HepG2 (cell line): Measurements from ENCODE around the gene MXRA8. TPM values are rescaled to one million over a fixed set of nuclear protein-coding genes. Genes with fewer than 3 reads are reported as not detected.

Experiments used
- CEBPB ChIP-seq: IDR thresholded peaks from 2 replicates; pipeline ENCODE4 v1.6.1; 2011; ENCODE audit warnings: low read depth, low read length, improper control_type of control experiment, borderline replicate concordance
- CHD2 ChIP-seq: IDR thresholded peaks from 2 replicates; pipeline ENCODE4 v1.6.1; 2011; ENCODE audit warnings: low read depth, low read length, improper control_type of control experiment
- JUND ChIP-seq: sonication (generic); formaldehyde crosslinking; IDR thresholded peaks from 2 replicates; pipeline ENCODE4 v1.8.0; 2022; ENCODE audit warnings: mild to moderate bottlenecking, missing genetic modification reagents
- KMT2B ChIP-seq: IDR thresholded peaks from 2 replicates; pipeline ENCODE4 v1.6.1; 2016; ENCODE audit warnings: missing genetic modification reagents, missing compliant biosample characterization
- MXI1 ChIP-seq: IDR thresholded peaks from 3 replicates; pipeline ENCODE4 v1.6.1; 2012; ENCODE audit warnings: low read depth, low read length, inconsistent platforms, borderline replicate concordance
- PAF1 ChIP-seq: IDR thresholded peaks from 2 replicates; pipeline ENCODE4 v1.6.1; 2016; ENCODE audit warnings: missing genetic modification reagents, missing compliant biosample characterization
- POLR2A ChIP-seq, 2 experiments: IDR thresholded peaks; 2 replicates each; pipeline ENCODE4 v1.6.1; 2011; ENCODE audit warnings: low read depth in 2 of 2, low read length in 2 of 2, mild to moderate bottlenecking in 1 of 2, moderate library complexity in 1 of 2; ENCODE audit not compliant: insufficient read depth in 1 of 2
- SNAI1 ChIP-seq: sonication (generic); formaldehyde crosslinking; IDR thresholded peaks from 2 replicates; pipeline ENCODE4 v1.5.0; 2020; ENCODE audit warnings: mild to moderate bottlenecking, missing genetic modification reagents, borderline replicate concordance
- ZFAT ChIP-seq: sonication (generic); formaldehyde crosslinking; conservative IDR thresholded peaks from 2 replicates; pipeline ENCODE4 v1.8.1; 2023; ENCODE audit warnings: missing genetic modification reagents, inconsistent platforms
- ZMYM4 ChIP-seq: sonication (generic); formaldehyde crosslinking; IDR thresholded peaks from 2 replicates; pipeline ENCODE4 v1.8.1; 2023; ENCODE audit warnings: mild to moderate bottlenecking, missing genetic modification reagents
- ZNF335 ChIP-seq: sonication (generic); formaldehyde crosslinking; IDR thresholded peaks from 2 replicates; pipeline ENCODE4 v1.4.0; 2020; ENCODE audit warnings: missing genetic modification reagents
- ZNF850 ChIP-seq: sonication (generic); formaldehyde crosslinking; conservative IDR thresholded peaks from 2 replicates; pipeline ENCODE4 v1.9.0; 2021; ENCODE audit warnings: mild to moderate bottlenecking, missing genetic modification reagents
- polyA plus RNA-seq, 8 experiments: library from polyadenylated mRNA; depleted of rRNA in 3 of 8; stranded (reverse) in 7 of 8; unstranded in 1 of 8; fragments of >200 nt; fragmentation: Illumina TruSeq in 4 of 8; extraction: Trizol in 4 of 8; gene quantifications; 2 replicates each; pipeline versions ENCODE4 v1.2.1 to v1.2.3, GENCODE V29; 2011 to 2016; ENCODE audit warnings: low read depth in 4 of 8, missing spikeins in 1 of 8, mixed read lengths in 1 of 8; ENCODE audit not compliant: insufficient read depth in 1 of 8
- total RNA-seq, 5 experiments: library from RNA; depleted of rRNA; stranded (reverse); fragments of >200 nt; fragmentation: Illumina TruSeq; extraction: Trizol; gene quantifications; 2 replicates each; pipeline ENCODE4 v1.2.3, GENCODE V29; 2016; ENCODE audit warnings: low read depth in 1 of 5
- TF ChIP-seq, protein P1 (sequence below), 2 experiments: sonication (generic) in 1 of 2; formaldehyde crosslinking in 1 of 2; IDR thresholded peaks; 2 replicates each; pipeline versions ENCODE4 v1.5.1 to v1.6.1; 2011 to 2020; ENCODE audit warnings: borderline replicate concordance in 1 of 2, low read depth in 1 of 2, low read length in 1 of 2, mild to moderate bottlenecking in 1 of 2, missing genetic modification reagents in 1 of 2, moderate library complexity in 1 of 2
- TF ChIP-seq, protein P2 (sequence below): sonication (generic); formaldehyde crosslinking; IDR thresholded peaks from 2 replicates; pipeline ENCODE4 v1.4.0; 2020; ENCODE audit warnings: missing genetic modification reagents, borderline replicate concordance
- TF ChIP-seq, protein P3 (sequence below), 2 experiments: sonication (generic) in 1 of 2; formaldehyde crosslinking in 1 of 2; IDR thresholded peaks; 2 replicates each; pipeline versions ENCODE4 v1.6.1 to v1.9.0; 2014 to 2022; ENCODE audit warnings: antibody characterized with exemption in 1 of 2, borderline replicate concordance in 1 of 2, inconsistent platforms in 1 of 2, low read depth in 1 of 2, missing genetic modification reagents in 1 of 2
- TF ChIP-seq, protein P4 (sequence below): IDR thresholded peaks from 2 replicates; pipeline ENCODE4 v1.6.1; 2016; ENCODE audit warnings: missing genetic modification reagents, missing compliant biosample characterization

Gene MXRA8
- total and polyA plus RNA-seq, 2 of the 13 experiments (the other 11 are each of a cell fraction or from before 2014, with no cell fraction given) = 19.8 to 44.8 TPM

DNA sequence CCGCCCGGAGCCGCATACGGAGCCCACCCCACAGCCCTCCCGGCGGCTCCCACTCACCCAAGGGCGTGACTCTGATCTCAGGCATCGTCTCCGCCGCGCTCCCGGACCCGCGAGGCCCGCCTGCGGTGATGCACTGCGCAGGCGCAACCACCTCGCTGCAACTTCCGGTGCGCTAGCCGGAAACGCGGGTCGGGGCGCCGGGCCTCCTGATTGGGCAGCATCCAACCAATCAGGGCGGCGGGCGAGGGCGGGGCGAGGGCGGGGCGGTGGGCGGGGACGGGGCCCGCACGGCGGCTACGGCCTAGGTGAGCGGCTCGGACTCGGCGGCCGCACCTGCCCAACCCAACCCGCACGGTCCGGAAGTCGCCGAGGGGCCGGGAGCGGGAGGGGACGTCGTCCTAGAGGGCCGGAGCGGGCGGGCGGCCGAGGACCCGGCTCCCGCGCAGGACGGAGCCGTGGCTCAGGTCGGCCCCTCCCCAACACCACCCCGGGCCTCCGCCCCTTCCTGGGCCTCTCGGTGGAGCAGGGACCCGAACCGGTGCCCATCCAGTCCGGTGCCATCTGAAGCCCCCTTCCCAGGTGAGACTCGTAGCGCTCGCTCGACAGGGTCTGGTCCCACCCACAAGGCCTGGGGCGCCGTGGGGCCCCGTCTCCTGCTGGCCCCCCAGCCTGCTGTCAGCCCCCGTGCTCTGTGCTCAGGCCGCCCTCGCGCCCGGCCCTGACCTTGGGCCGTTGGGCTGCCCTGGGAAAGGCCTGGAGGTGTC, 33.6 kb downstream of the MXRA8 start, which contains the start of the genes CPTP and INTS11 (continued):
- TF ChIP-seq, protein P1, sequence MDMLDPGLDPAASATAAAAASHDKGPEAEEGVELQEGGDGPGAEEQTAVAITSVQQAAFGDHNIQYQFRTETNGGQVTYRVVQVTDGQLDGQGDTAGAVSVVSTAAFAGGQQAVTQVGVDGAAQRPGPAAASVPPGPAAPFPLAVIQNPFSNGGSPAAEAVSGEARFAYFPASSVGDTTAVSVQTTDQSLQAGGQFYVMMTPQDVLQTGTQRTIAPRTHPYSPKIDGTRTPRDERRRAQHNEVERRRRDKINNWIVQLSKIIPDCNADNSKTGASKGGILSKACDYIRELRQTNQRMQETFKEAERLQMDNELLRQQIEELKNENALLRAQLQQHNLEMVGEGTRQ (IDR thresholded peaks at IDR 0.05; ENCODE audit: low read depth, low read length) = no peak
- TF ChIP-seq, protein P1 (CRISPR knock-in tag; IDR thresholded peaks at IDR 0.05; ENCODE audit: borderline replicate concordance) = peak; percentile 41; the same call in 1 of the 2 replicates
- TF ChIP-seq, protein P2, sequence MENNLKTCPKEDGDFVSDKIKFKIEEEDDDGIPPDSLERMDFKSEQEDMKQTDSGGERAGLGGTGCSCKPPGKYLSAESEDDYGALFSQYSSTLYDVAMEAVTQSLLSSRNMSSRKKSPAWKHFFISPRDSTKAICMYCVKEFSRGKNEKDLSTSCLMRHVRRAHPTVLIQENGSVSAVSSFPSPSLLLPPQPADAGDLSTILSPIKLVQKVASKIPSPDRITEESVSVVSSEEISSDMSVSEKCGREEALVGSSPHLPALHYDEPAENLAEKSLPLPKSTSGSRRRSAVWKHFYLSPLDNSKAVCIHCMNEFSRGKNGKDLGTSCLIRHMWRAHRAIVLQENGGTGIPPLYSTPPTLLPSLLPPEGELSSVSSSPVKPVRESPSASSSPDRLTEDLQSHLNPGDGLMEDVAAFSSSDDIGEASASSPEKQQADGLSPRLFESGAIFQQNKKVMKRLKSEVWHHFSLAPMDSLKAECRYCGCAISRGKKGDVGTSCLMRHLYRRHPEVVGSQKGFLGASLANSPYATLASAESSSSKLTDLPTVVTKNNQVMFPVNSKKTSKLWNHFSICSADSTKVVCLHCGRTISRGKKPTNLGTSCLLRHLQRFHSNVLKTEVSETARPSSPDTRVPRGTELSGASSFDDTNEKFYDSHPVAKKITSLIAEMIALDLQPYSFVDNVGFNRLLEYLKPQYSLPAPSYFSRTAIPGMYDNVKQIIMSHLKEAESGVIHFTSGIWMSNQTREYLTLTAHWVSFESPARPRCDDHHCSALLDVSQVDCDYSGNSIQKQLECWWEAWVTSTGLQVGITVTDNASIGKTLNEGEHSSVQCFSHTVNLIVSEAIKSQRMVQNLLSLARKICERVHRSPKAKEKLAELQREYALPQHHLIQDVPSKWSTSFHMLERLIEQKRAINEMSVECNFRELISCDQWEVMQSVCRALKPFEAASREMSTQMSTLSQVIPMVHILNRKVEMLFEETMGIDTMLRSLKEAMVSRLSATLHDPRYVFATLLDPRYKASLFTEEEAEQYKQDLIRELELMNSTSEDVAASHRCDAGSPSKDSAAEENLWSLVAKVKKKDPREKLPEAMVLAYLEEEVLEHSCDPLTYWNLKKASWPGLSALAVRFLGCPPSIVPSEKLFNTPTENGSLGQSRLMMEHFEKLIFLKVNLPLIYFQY (CRISPR knock-in tag) = peak; percentile 15; the same call in 1 of the 2 replicates
- TF ChIP-seq CHD2 (no peak), ZMYM4 (CRISPR knock-in tag) (peak; percentile 28; the same call in 1 of the 2 replicates), CEBPB (no peak), ZFAT (no peak), ZNF850 (no peak), POLR2A (IDR thresholded peaks at IDR 0.05; ENCODE audit: insufficient read depth in 1 of 2, low read depth in 2 of 2, low read length in 2 of 2) (peak in 1 of 2 experiments; percentile 47; a peak in 1 of 4 replicates), JUND (CRISPR knock-in tag) (no peak), KMT2B (CRISPR knock-in tag) (no peak), PAF1 (CRISPR knock-in tag) (no peak), MXI1 (peak; percentile 74; the same call in 1 of the 3 replicates), SNAI1 (peak; percentile 46; the same call in 1 of the 2 replicates), ZNF335 (CRISPR knock-in tag) (0 out of 2 replicates have a peak, but pooled peaks have one; percentile 61)
- TF ChIP-seq, protein P3, sequence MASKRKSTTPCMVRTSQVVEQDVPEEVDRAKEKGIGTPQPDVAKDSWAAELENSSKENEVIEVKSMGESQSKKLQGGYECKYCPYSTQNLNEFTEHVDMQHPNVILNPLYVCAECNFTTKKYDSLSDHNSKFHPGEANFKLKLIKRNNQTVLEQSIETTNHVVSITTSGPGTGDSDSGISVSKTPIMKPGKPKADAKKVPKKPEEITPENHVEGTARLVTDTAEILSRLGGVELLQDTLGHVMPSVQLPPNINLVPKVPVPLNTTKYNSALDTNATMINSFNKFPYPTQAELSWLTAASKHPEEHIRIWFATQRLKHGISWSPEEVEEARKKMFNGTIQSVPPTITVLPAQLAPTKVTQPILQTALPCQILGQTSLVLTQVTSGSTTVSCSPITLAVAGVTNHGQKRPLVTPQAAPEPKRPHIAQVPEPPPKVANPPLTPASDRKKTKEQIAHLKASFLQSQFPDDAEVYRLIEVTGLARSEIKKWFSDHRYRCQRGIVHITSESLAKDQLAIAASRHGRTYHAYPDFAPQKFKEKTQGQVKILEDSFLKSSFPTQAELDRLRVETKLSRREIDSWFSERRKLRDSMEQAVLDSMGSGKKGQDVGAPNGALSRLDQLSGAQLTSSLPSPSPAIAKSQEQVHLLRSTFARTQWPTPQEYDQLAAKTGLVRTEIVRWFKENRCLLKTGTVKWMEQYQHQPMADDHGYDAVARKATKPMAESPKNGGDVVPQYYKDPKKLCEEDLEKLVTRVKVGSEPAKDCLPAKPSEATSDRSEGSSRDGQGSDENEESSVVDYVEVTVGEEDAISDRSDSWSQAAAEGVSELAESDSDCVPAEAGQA (IDR thresholded peaks at IDR 0.05; ENCODE audit: low read depth) = no peak
- TF ChIP-seq, protein P3 (CRISPR knock-in tag; IDR thresholded peaks at IDR 0.05; ENCODE audit: borderline replicate concordance) = peak; percentile 6; the same call in 1 of the 2 replicates
- TF ChIP-seq, protein P4, sequence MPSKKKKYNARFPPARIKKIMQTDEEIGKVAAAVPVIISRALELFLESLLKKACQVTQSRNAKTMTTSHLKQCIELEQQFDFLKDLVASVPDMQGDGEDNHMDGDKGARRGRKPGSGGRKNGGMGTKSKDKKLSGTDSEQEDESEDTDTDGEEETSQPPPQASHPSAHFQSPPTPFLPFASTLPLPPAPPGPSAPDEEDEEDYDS (CRISPR knock-in tag) = no peak
